ENCODE measurements around the gene BCAS2.

GRCh38 chr1:114558544-114558943 is 22.9 kb downstream of the BCAS2 start:
- TF ChIP-seq CTCF (IDR thresholded peaks at IDR 0.05) = peak in 11 of 12 donors; percentile 22 to 54 (median 36)
- TF ChIP-seq POLR2A (IDR thresholded peaks at IDR 0.05) = no peak

Measured in heart left ventricle (tissue), 13 donors.